DND-41 (cell line): ENCODE data around the gene LGI4.

Experiments used
- CTCF ChIP-seq: IDR thresholded peaks from 2 replicates; pipeline ENCODE4 v1.5.1; 2012; ENCODE audit warnings: borderline replicate concordance, low read length, moderate library complexity, mild to moderate bottlenecking; ENCODE audit not compliant: poor library complexity, severe bottlenecking; ENCODE audit errors: extremely low read depth
- EZH2 ChIP-seq: IDR thresholded peaks from 3 replicates; pipeline ENCODE4 v1.6.1; 2012; ENCODE audit warnings: borderline replicate concordance, low read depth, mild to moderate bottlenecking, moderate library complexity, low read length, inconsistent platforms; ENCODE audit not compliant: severe bottlenecking

DNA sequence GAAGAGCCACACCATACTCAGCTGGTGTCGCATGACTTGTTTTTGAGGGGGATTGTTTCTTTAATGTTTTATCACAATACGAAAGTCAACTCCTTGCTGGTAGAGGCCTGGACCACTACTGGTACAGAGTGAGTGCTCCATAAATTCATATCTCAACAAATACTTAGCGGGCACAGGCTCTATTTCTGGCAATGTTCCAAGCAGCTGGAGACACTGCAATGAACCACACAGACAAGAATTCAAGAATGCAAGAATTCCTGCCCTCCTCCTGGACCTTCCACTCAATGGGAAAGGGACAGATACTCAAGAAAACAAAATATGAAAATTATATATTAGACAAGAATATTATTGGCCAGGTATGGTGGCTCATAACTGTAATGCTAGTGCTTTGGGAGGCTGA is 14.6 kb upstream of the LGI4 start:
- no peak for TF ChIP-seq CTCF
- TF ChIP-seq EZH2: no peak
